ENCODE data around the gene IL10RA.
"Not testable (repeated sequence)": the region's sequence is repeated elsewhere in the genome, so short reads cannot be mapped to it uniquely, and the experiment has no call there.

Gene IL10RA

DNA sequence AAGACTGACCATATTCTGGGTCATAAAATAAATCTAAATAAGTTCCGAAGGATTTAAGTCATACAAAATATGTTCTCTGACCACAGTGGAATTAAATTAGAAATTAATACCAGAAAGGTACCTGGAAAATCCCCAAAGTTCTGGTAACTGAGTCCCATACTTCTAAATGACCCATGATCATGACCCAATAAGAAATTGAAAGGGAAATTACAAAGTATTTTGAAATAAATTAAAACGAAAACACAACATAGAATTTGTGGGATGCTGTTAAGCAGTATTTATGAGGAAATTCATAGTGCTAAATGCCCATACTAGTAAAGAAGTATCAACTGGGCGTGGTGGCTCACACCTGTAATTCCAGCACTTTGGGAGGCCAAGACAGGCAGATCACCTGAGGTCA lies 23.4 kb upstream of the IL10RA start:
- no peak for DNase-seq

DNA sequence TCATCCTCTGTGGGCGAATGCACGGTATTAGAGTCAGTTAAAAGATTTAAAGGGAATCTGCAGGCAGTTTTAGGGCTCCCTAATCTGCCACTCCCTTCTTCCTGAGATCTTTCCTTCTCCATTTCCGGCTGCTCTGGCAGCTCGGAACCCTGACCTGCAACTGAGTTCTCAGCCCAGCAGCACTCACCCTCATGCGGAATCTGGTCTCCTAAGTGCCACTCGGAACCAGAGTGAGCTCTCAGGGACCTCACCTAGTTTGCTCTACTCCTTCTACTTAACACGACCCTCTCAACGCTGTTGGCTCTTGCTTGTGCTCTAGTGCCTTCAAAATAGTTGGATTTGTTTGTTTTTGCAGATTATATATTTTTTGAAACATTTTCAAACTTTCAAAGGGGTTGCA lies 19.3 kb upstream of the IL10RA start:
- no peak for DNase-seq

DNA sequence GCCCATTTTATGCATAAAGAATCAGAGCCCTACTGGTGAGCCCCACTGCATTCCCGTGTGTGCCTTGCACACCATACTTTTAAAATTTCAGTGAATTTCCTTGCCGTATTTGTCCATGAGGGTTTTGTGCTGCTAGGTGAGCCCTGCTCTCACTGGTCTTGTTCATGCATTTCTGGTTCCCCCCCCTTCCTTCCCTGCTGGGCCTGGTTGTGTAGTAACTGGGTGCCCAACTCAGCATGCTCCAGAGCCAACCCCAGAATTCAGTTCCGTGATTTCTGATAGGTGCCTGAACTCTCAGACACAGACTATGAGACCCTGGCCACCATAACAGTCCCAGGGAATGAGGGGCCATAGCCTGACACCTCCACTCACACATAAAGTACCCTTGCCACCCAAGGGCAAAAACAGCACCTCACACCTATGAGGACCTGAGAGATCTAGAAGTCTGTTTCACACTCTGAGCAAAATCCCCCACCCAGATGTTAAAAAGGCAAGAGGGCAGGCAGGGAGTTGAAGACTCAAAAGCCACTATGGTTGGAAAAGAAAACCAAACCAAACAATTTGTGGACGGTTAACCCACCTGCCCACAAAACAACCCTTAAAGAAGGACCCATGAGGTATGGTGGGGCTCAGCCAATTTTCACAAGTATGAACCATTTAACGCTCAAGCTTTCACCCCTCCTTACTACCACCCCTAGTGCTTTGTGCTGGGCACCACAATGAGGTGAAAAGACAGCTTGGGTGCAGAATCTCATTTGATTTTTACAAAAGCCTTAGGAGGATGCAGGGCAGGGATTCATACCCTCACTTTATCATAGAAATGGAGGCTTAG lies 16.8 kb upstream of the IL10RA start:
- DNase-seq: no peak

DNA sequence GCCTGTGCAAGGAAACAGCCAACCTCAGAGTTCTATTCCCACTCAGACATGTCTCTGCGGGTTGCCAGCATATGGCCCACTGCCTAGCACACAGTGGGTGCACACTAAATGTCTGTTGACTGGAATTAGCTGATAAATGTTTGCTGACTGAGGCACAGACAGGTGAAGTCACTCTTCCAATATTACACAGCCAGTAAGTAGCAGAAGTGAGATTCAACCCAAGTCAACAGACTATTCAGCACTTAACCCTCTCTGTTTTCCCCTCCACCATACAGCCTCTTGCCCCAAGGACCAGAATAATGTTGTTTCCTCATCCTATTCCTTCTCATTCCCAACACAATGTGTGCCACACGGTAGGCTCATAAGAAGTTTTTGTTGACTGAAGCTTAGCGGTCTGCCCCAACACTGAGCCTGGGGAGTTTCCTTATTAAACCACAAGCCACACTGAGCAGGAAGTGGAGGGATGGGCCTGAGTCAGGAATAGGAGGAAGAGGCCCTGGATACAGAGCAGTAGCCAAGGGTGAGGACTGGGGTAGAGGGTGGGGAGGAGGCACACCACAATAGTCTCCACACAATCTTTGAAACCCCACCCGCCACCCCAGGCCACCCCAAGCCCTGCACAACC lies 15.7 kb upstream of the IL10RA start:
- DNase-seq: no peak

DNA sequence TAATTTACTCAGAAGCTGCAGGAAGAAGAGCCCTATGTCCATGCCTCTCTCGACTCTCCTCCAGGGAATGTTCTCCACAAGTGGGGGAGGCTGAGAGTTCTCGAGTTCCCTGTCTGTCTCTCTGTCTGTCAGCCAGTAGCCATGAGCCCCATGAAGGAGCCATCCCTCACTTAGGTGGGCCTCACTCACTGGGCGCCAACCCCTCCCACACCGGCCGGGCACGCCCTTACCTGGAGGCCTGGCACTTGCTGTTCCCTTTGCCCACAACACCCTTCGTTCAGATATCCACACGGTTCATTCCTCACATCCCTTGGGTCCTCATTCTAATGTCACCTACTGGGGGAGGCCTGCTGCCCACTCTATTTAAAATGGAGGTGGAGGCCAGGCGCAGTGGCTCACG lies 14.2 kb upstream of the IL10RA start:
- DNase-seq: no peak

DNA sequence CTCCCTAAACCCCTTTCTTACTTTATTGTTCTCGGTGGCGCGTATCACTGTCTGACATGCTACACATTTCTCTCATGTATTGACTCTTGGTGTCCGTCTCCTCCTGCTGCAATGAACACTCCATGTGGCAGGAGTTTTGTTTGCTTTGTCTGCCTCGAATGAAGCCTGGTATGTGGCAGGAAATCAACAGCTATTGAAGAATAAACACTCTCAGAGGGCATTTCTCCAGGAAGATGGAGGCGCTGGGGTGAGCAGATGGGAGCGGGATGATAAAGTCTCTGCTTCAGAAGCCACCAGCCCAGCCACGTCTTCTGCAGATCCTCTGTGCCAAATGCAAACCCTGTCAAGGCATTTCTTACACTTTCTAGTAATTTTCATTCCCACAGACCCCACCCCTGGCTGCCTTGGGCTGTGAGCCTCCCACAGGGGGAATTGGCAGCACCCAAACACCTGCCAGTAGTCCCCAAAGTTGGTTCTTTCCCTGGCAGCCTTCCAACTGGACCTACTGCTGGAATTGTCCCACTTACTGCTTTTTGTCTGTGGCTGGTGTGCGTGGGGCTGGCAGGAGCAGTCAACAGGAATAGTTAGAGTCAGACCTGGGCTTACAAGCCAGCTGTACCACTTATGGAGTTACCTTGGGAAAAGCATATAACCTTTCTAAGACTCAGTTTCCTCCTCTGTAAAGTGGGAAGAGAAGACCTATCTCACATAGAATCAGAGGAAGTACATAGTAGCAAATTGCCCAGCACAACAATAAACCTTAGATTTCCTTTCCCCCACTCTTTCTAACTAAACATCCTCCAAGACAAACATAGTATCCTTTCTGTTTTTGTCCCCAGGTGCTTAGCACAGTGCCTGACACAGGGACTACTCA lies 13.3 kb upstream of the IL10RA start:
- DNase-seq: no peak

DNA sequence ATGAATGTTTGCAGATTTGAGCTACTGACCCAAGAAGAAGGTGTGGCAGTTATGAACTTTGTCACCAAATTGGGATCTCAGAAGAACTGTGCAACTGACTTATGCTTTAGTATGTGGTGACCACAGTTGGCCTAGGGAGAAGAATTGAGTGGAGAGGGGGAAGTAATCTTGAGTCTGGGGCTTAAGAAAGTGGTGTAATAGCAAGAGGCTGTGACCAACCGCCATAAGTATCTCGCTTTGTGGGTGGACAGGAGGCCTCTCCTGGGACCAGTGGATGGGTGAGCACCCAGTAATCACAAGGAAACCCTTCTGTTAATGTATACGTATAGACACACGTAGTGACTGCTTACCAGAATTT lies 12.7 kb upstream of the IL10RA start:
- no peak for DNase-seq

DNA sequence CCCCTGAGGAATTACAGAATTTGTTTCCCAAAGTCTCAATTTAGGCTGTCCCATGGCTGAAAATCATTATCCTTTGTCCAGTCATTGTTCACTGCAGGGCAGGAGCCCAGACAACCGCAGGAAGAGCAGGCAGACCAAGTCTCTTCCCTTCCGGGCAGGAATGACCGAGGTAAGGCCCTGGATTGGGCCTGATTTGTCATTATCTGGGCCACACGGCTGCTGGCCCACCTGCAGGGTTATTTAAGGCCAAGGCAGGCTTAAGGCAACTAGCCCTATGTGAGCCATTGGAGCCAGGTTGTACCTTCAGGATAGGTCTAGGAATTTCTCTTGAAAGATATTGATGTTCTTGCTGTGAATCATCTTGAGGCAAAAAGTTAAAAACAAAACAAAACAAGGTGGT lies 9.7 kb upstream of the IL10RA start:
- DNase-seq: no peak

DNA sequence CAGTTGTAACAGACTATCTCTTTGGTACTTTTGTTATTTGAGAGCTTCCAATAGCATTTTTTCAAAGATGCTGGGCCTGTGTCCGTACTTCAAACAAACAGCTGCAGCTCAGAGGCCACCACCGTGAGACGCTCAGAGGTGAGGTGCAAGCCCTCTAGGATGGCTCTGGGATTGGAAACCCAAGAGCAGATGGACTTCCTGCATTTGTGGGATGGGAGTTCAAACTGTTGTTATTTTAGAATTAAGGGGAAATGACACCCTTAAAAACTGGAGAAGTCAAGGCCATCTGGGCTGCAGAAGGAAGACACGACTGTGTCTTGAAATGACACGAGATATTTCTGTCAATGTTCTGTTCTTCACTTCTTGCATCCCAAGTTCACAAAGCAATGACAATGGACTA lies 9.2 kb upstream of the IL10RA start:
- DNase-seq: no peak

DNA sequence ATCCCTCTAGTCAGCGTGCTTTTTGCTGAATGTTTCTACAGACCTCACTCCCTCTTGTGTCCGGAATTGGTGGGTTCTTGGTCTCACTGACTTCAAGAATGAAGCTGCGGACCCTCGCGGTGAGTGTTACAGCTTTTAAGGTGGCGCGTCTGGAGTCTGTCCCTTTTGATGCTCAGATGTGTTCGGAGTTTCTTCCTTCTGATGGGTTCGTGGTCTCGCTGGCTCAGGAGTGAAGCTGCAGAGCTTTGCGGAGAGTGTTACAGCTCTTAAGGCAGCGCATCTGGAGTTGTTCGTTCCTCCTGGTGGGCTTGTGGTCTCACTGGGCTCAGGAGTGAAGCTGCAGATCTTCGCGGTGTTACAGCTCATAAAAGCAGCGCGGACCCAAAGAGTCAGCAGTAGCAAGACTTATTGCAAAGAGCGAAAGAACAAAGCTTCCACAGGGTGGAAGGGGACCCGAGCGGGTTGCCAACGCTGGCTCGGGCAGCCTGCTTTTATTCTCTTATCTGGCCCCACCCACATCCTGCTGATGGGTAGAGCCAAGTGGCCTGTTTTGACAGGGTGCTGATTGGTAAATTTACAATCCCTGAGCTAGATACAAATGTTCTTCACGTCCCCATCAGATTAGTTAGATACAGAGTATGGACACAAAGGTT lies 8.5 kb upstream of the IL10RA start:
- not testable (repeated sequence) for DNase-seq

DNA sequence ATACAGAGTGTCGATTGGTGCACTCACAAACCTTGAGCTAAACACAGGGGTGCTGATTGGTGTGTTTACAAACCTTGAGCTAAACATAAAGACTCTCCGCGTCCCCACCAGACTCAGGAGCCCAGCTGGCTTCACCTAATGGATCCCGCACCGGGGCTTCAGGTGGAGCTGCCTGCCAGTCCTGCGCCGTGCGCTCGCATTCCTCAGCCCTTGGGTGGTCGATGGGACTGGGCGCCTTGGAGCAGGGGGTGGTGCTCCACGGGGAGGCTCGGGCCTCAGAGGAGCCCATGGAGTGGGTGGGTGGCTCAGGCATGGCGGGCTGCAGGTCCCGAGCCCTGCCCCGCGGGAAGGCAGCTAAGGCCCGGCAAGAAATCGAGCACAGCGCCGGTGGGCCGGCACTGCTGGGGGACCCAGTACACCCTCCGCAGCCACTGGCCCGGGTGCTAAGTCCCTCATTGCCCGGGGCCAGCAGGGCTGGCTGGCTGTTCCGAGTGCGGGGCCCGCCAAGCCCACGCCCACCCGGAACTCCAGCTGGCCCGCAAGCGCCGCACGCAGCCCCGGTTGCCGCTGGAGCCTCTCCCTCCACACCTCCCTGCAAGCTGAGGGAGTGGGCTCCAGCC lies 7.8 kb upstream of the IL10RA start:
- not testable (repeated sequence) for DNase-seq

DNA sequence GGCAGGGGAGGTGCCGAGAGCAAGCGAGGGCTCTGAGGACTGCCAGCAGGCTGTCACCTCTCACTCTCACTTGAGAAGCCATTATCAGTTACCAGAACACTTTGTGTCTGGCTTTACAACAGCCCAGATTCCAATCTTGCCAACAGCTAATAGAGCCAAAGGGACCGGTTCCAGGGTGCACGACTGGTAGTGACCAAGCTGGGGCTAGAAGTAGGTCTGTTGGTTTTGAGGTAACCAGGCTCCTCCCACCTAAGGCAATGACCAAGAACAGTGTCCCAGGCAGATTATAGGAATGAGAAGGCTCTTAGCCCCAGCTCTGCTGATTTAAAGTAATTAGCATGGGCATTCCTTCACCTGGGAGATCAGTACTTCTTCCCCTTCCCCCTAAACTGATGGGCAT lies 7.2 kb upstream of the IL10RA start:
- no peak for DNase-seq

DNA sequence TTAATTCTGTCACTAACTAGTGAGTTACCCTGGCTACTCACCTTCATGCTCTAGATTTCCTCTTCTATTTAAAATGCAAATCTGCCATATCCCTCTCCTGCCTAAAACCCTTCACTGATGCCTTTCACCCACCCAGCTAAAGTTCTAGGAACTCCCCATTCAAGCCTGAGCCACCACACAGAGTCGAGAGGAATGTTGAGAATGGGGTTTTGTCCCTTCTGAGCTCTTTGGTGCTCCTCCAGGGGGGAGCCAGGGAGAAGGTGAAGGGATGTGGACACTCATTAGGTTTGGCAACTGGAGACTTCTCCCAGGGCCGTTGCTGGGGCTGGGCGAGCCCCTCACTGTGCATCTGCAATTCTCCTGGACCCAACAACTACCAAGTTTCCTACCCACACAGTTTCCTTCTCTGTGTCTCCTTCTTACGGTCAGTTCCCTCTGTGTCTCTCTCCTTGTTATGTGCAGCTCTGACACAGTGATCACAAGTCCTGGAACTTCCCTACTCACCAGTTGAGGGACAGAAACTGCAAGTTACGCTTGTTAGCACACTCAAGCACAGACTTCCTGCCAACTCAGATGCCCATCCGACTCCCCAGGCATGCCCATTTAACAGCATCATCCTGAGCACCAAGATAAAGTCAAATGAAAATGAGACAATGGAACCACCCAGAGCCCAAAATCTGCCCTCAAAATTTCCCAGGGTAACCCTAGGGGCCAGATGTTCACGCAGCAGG lies 6.5 kb upstream of the IL10RA start:
- DNase-seq: peak in 2 of 14 donors; percentile 16 to 36

DNA sequence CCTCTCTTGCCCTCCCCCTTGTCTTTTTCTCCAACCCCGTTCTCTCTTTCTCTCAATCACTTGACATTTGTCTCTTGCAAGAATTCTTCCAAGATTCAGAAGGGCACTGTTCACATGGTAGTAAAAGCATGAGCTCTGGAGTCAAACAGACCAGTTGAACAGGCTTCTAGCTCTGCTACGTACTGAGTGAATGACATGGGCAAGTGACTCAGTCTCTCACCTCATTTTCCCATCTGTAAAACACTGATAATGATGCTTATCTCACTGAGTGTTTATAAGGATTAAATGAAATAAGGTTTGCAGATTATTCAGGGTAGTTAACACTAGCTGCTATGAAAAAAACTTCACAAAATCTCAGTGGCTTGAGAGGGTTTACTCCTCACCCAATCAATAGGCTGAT lies 5.9 kb upstream of the IL10RA start:
- no peak for DNase-seq

DNA sequence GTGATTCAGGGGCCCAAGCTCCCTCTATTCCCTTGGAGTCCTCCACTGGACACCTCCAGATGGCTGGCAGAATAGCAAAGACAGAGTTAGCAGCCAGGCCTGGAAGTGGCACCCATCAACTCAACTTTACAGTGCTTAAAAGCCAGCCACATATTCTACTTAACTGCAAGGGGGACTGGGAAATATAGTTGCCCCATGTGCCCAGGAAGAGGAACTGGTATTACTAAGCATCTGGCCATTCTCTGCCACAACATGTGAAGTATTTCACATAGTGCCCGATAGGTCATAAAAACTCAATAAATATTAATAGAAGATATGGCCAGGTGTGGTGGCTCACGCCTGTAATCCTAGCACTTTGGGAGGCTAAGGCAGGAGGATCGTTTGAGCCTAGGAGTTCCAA lies 5.5 kb upstream of the IL10RA start:
- no peak for DNase-seq

DNA sequence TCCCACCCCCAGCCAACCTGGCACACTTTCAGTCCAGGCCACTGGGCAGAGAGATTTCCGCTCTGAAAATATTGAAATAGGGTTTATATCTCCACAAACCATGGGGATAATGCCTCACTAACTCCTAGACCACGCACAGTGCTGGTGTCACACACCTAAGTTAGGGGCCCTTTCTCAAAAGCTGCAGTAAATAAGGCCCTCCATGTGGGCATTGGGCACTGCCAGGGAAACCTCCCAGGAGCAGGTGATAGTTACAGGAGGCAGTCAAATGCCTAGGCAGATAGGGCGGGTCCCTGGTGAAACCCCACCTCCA lies 3.1 kb upstream of the IL10RA start:
- DNase-seq: no peak

DNA sequence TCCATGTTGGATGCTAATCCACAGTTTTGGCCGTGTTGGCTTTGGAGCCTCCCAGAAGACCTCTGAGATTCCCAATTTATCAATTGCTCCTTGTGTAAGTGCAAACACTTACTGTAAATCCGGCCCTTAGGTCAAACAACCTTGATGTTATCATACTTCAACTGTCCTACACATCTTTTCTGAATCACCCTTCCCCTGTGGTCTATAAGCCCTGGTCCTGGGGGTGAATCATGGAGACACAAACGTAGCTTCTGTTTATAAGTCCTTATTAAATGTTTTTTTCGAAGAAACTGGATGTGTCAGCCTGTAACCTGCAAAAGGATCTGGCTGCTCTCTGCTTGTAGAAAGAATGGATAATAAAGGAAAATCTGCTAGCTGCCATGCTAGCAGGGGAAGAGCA lies 1.7 kb upstream of the IL10RA start:
- DNase-seq: no peak

DNA sequence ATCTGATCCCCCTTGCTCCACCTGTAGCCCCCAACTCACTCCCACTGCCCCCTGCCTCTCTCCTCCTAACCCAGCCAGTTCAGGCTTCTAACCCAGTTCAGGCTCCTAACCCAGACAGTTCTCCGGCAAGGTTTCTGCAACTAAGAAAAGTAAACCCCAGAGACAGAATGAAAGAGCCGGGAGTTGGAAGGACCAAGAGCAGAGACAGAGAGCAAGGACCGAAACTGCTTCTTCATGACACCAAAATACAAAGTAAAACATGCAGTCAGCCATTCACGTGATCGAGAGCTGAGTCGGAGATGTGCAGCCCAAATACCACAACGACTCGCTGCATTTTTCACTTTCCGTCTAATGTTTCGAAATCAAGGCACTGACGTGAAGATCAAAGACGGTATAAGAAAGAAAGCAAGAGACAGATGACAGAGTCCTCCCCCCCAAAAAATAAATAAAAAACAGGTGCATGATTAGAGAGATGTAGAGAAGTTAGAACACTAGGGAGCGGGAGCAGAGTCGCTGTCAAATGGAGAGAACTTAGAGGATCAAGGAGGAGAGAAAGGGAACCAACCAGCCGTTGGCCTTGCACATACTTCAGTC lies 884 bp downstream of the IL10RA start:
- DNase-seq: peak in 1 of 14 donors; percentile 25

DNA sequence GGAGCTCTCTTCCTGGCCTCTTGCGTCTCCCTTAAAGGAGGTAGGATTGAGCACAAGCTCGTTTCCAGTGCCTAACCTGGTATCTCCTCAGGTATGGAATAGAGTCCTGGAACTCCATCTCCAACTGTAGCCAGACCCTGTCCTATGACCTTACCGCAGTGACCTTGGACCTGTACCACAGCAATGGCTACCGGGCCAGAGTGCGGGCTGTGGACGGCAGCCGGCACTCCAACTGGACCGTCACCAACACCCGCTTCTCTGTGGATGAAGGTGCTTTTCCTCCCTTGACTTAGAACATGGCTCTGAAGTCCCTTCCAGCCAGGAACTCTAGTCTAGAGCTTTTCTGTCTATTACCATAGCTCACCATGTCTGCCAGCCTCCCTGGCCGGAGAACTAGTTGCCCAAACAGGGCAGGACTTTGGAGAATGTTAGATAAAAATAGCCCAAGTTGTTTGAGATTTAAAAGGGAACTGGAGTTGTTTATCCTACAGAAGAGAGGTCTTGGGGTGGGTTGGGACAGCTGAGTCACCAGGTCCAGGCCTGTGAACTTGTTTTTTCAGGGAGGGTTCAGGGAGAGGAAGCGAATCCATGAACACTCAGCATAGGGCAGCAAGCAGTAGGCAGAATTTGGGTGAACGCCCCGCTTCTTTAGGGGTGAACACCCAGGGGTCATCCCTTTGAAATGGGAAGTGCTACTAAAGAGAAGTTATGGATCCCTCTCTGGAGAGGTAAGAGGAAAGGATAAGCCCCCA lies 3.3 kb downstream of the IL10RA start:
- DNase-seq: peak in 2 of 14 donors; percentile 13 to 35

DNA sequence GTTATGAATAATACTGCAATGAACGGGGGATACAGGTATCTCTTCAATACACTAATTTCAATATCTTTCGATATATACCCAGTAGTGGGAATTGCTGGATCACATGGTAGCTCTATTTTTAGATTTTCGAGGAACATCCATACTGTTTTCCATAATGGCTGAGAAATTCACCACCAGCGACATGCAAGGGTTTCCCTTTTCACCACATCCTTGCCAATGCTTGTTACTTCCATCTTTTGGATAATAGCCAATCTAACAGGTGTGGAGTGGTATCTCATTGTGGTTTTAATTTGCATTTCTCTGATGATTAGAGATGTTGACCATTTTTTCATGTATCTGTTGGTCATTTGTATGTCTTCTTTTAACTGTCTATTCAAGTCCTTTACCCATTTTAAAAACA lies 5.9 kb downstream of the IL10RA start:
- DNase-seq: no peak

DNA sequence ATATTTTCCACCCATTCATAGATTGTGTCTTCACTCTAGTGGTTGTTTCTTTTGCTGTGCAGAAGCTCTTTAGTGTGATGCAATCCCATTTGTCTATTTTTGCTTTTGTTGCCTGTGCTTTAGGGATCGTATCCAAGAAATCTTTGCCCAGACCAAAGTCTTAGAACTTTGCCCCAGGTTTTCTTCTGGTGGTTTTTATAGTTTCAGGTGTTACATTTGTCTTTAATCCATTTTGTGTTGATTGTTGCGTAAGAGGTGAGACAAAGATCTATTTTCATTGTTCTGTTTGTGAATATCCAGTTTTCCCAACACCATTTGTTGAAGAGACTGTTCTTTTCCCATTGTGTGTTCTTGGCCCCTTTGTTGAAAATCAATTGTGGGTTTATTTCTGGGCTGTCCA lies 6.4 kb downstream of the IL10RA start:
- no peak for DNase-seq

Data from C1 segment of cervical spinal cord (tissue), 14 donors.